SU-DHL-6 (cell line): ENCODE results near the gene SCN1A.

Experiments used
- H2AFZ ChIP-seq: fragments of 200-600 bp; sonication (generic); 2 replicates; pipeline ENCODE4 v1.6.1; 2014; ENCODE audit warnings: low read depth, mild to moderate bottlenecking, moderate library complexity, mixed read lengths, antibody characterized with exemption, low read length; ENCODE audit not compliant: severe bottlenecking
- H3F3A ChIP-seq: fragments of 200-600 bp; shearing (Covaris generic); 2 replicates; pipeline ENCODE4 v1.6.0; 2016; ENCODE audit warnings: antibody characterized with exemption, mild to moderate bottlenecking; ENCODE audit not compliant: insufficient read depth
- H3K27ac ChIP-seq: fragments of 200-600 bp; sonication (generic); 2 replicates; pipeline ENCODE4 v1.5.1; 2016; ENCODE audit warnings: low read depth, mild to moderate bottlenecking, low read length, moderate library complexity, mixed read lengths
- H3K27me3 ChIP-seq: fragments of 200-600 bp; sonication (generic), shearing (Covaris generic); 2 replicates; pipeline ENCODE4 v1.6.0; 2014; ENCODE audit warnings: mild to moderate bottlenecking, low read length
- H3K36me3 ChIP-seq: fragments of 200-600 bp; sonication (generic); 2 replicates; pipeline ENCODE4 v1.6.1; 2014; ENCODE audit warnings: mild to moderate bottlenecking, low read length, mixed read lengths
- H3K4me2 ChIP-seq: fragments of 300-600, 200-600 bp; shearing (Covaris generic), sonication (generic); 2 replicates; pipeline ENCODE4 v1.6.0; 2014; ENCODE audit warnings: low read length, low read depth, mild to moderate bottlenecking; ENCODE audit not compliant: poor library complexity, severe bottlenecking
- H3K4me3 ChIP-seq: fragments of 200-600 bp; sonication (generic); 2 replicates; pipeline ENCODE4 v1.5.1; 2014; ENCODE audit warnings: antibody characterized with exemption, low read length, mild to moderate bottlenecking, mixed read lengths; ENCODE audit not compliant: insufficient read depth, poor library complexity, severe bottlenecking
- H3K79me2 ChIP-seq: fragments of 200-600 bp; sonication (generic); 2 replicates; pipeline ENCODE4 v1.6.1; 2014; ENCODE audit warnings: mild to moderate bottlenecking, low read length, moderate library complexity; ENCODE audit not compliant: insufficient read depth
- H3K9ac ChIP-seq: fragments of 200-600 bp; sonication (generic); 2 replicates; pipeline ENCODE4 v1.7.0; 2014; ENCODE audit warnings: mild to moderate bottlenecking, low read length
- H3K9me2 ChIP-seq: fragments of 200-600 bp; sonication (generic); replicated peaks from 2 replicates; pipeline ENCODE4 v1.6.1; 2014; ENCODE audit warnings: low read length; ENCODE audit not compliant: insufficient read depth
- H3K9me3 ChIP-seq: fragments of 200-600 bp; sonication (generic); 2 replicates; pipeline ENCODE4 v1.6.1; 2014; ENCODE audit warnings: low read length, mixed read lengths; ENCODE audit not compliant: insufficient read depth
- H4K20me1 ChIP-seq: fragments of 200-600 bp; sonication (generic); 2 replicates; pipeline ENCODE4 v1.6.1; 2014; ENCODE audit warnings: low read depth, mild to moderate bottlenecking, antibody characterized with exemption, low read length, moderate library complexity, mixed read lengths
- EZH2phosphoT487 ChIP-seq: fragments of 200-600 bp; sonication (generic), shearing (Covaris generic); conservative IDR thresholded peaks from 2 replicates; pipeline ENCODE4 v1.6.1; 2018; ENCODE audit warnings: mild to moderate bottlenecking, antibody characterized with exemption, low read length, moderate library complexity, mixed read lengths
- TF ChIP-seq, protein P1 (sequence below): fragments of 200-600 bp; sonication (generic); IDR thresholded peaks from one replicate; pipeline ENCODE4 v1.5.1; 2017; ENCODE audit warnings: antibody characterized with exemption, mild to moderate bottlenecking, low read length, moderate library complexity; ENCODE audit not compliant: insufficient read depth, poor library complexity, severe bottlenecking

SCN1A gene

DNA sequence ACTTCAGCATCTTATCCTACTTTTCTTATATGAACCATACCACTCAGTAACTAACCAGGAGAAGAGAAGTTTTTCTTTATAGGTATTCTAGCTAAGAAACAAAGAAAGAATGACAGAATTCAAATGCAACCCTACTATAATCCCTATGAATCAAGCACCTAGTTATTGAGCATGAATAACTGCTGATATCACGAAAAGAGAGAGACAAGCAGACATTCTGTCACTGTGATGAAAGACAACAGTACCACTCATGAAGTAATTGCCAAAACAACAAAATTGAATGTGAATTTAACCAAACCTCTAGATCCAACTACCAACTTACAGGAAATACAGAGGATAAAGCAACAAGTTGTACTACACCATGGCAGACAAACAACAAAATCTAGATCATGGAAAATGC, 189.6 kb downstream of the SCN1A start:
- Histone ChIP-seq H3K36me3 (0 out of 2 replicates have a peak, but pooled peaks cover 5% of the 10 kb centered on the region), H3K9me2 (no peaks in the 10 kb centered on the region), H2AFZ (no peak overlapping the region), H3K9ac (no peak overlapping the region), H3K79me2 (no peaks in the 10 kb centered on the region), H3K27ac (no peak overlapping the region), H3F3A (no peaks in the 10 kb centered on the region), H3K9me3 (no peaks in the 10 kb centered on the region), H3K4me2 (no peak overlapping the region), H4K20me1 (no peaks in the 10 kb centered on the region), H3K27me3 (no peaks in the 10 kb centered on the region), H3K4me3 (no peak overlapping the region)
- no peak for TF ChIP-seq EZH2phosphoT487
- TF ChIP-seq, protein P1, sequence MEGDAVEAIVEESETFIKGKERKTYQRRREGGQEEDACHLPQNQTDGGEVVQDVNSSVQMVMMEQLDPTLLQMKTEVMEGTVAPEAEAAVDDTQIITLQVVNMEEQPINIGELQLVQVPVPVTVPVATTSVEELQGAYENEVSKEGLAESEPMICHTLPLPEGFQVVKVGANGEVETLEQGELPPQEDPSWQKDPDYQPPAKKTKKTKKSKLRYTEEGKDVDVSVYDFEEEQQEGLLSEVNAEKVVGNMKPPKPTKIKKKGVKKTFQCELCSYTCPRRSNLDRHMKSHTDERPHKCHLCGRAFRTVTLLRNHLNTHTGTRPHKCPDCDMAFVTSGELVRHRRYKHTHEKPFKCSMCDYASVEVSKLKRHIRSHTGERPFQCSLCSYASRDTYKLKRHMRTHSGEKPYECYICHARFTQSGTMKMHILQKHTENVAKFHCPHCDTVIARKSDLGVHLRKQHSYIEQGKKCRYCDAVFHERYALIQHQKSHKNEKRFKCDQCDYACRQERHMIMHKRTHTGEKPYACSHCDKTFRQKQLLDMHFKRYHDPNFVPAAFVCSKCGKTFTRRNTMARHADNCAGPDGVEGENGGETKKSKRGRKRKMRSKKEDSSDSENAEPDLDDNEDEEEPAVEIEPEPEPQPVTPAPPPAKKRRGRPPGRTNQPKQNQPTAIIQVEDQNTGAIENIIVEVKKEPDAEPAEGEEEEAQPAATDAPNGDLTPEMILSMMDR: no peak
